ENCODE measurements around the gene PDE4B. TPM values are rescaled to one million over a fixed set of nuclear protein-coding genes. Genes with fewer than 3 reads are reported as not detected.
A peak's percentile ranks its signal among the peaks of the same experiment; 100 is the strongest.

PDE4B gene
- total RNA-seq, 2 experiments from 2014 or later = 2.4 to 3.1 TPM

- TF ChIP-seq, protein P1, sequence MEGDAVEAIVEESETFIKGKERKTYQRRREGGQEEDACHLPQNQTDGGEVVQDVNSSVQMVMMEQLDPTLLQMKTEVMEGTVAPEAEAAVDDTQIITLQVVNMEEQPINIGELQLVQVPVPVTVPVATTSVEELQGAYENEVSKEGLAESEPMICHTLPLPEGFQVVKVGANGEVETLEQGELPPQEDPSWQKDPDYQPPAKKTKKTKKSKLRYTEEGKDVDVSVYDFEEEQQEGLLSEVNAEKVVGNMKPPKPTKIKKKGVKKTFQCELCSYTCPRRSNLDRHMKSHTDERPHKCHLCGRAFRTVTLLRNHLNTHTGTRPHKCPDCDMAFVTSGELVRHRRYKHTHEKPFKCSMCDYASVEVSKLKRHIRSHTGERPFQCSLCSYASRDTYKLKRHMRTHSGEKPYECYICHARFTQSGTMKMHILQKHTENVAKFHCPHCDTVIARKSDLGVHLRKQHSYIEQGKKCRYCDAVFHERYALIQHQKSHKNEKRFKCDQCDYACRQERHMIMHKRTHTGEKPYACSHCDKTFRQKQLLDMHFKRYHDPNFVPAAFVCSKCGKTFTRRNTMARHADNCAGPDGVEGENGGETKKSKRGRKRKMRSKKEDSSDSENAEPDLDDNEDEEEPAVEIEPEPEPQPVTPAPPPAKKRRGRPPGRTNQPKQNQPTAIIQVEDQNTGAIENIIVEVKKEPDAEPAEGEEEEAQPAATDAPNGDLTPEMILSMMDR (conservative IDR thresholded peaks at IDR 0.05; ENCODE audit: low read length) = no peak
- no peak for TF ChIP-seq EZH2phosphoT487 (IDR thresholded peaks at IDR 0.05; ENCODE audit: borderline replicate concordance, low read depth, low read length)
- Histone ChIP-seq H3K9me2 (ENCODE audit: insufficient read depth, low read length) (no peaks in the 10 kb centered on the region), H3K9me3 (ENCODE audit: low read length) (peaks cover 63% of the 10 kb centered on the region), H3K4me2 (ENCODE audit: low read length) (no peak overlapping the region), H3K4me1 (ENCODE audit: insufficient read depth, low read length, poor library complexity, severe bottlenecking) (peaks cover 39% of the 10 kb centered on the region), H2AFZ (ENCODE audit: low read length) (no peak overlapping the region), H4K20me1 (ENCODE audit: insufficient read depth, low read length) (no peaks in the 10 kb centered on the region), H3K36me3 (ENCODE audit: insufficient read depth, low read length) (peaks cover 30% of the 10 kb centered on the region), H3K27ac (ENCODE audit: low read depth, low read length, poor library complexity, severe bottlenecking) (no peak overlapping the region), H3K79me2 (ENCODE audit: insufficient read depth, low read depth, low read length) (no peaks in the 10 kb centered on the region), H3K4me3 (ENCODE audit: low read depth, low read length, poor library complexity, severe bottlenecking) (no peak overlapping the region)
- no peak for DNase-seq (ENCODE audit: low spot score)
- intact Hi-C loops (cut with micrococcal nuclease; ENCODE audit: unreplicated experiment) = loop anchor here (2.0 kb wide), 2 partner anchors 15 to 47 kb away; no protein-coding TSS in a partner anchor
- no TSS peak for BruUV-seq (replicated peaks)
- POLR2A ChIA-PET = interaction anchor here (0.7 to 2.2 kb wide), 10 partner anchors 8 to 121 kb away, joined by 3 to 11 read pairs (median 5); no protein-coding TSS in a partner anchor
- CTCF ChIA-PET (ENCODE audit: unreplicated experiment) = no interaction called here
These were observed 589.1 kb downstream of the PDE4B start for GRCh38 chr1:66381621-66382275.

GRCh38 chr1:66383168-66383567, 590.5 kb downstream of the PDE4B start:
- H3K9me3 ChIP-seq (ENCODE audit: low read length) = peaks cover 77% of the 10 kb centered on the region
- intact Hi-C loops (cut with micrococcal nuclease; ENCODE audit: unreplicated experiment) = no loop called here
- BruUV-seq (replicated peaks) = no TSS peak
- DNase-seq (ENCODE audit: low spot score) = peak; percentile 86
- POLR2A ChIA-PET = interaction anchor here (1.0 kb wide), 2 partner anchors 10 to 13 kb away, joined by 3 read pairs; no protein-coding TSS in a partner anchor
- H4K20me1 ChIP-seq (ENCODE audit: insufficient read depth, low read length) = no peaks in the 10 kb centered on the region
- TF ChIP-seq, protein P1 (conservative IDR thresholded peaks at IDR 0.05; ENCODE audit: low read length) = no peak
- TF ChIP-seq EZH2phosphoT487 (IDR thresholded peaks at IDR 0.05; ENCODE audit: borderline replicate concordance, low read depth, low read length) = no peak
- H3K79me2 ChIP-seq (ENCODE audit: insufficient read depth, low read depth, low read length) = no peaks in the 10 kb centered on the region
- peaks cover 30% of the 10 kb centered on the region for H3K36me3 ChIP-seq (ENCODE audit: insufficient read depth, low read length)
- H3K4me3 ChIP-seq (ENCODE audit: low read depth, low read length, poor library complexity, severe bottlenecking) = no peak overlapping the region
- H3K27ac ChIP-seq (ENCODE audit: low read depth, low read length, poor library complexity, severe bottlenecking) = no peak overlapping the region
- H3K4me2 ChIP-seq (ENCODE audit: low read length) = no peak overlapping the region
- H3K4me1 ChIP-seq (ENCODE audit: insufficient read depth, low read length, poor library complexity, severe bottlenecking) = peaks cover 33% of the 10 kb centered on the region
- no peak overlapping the region for H2AFZ ChIP-seq (ENCODE audit: low read length)
- no peaks in the 10 kb centered on the region for H3K9me2 ChIP-seq (ENCODE audit: insufficient read depth, low read length)
- CTCF ChIA-PET (ENCODE audit: unreplicated experiment) = no interaction called here

- CTCF ChIA-PET (ENCODE audit: unreplicated experiment) = no interaction called here
- Histone ChIP-seq H3K79me2 (ENCODE audit: insufficient read depth, low read depth, low read length) (no peaks in the 10 kb centered on the region), H3K4me3 (ENCODE audit: low read depth, low read length, poor library complexity, severe bottlenecking) (no peak overlapping the region), H3K4me2 (ENCODE audit: low read length) (no peak overlapping the region), H3K27ac (ENCODE audit: low read depth, low read length, poor library complexity, severe bottlenecking) (no peak overlapping the region), H4K20me1 (ENCODE audit: insufficient read depth, low read length) (no peaks in the 10 kb centered on the region), H3K4me1 (ENCODE audit: insufficient read depth, low read length, poor library complexity, severe bottlenecking) (peaks cover 33% of the 10 kb centered on the region), H3K9me2 (ENCODE audit: insufficient read depth, low read length) (no peaks in the 10 kb centered on the region), H3K9me3 (ENCODE audit: low read length) (peaks cover 78% of the 10 kb centered on the region), H3K36me3 (ENCODE audit: insufficient read depth, low read length) (peaks cover 30% of the 10 kb centered on the region), H2AFZ (ENCODE audit: low read length) (no peak overlapping the region)
- TF ChIP-seq, protein P1 (conservative IDR thresholded peaks at IDR 0.05; ENCODE audit: low read length) = no peak
- TF ChIP-seq EZH2phosphoT487 (IDR thresholded peaks at IDR 0.05; ENCODE audit: borderline replicate concordance, low read depth, low read length) = no peak
- POLR2A ChIA-PET = interaction anchor here (0.8 to 1.0 kb wide), 3 partner anchors 9 to 31 kb away, joined by 3 read pairs; no protein-coding TSS in a partner anchor
- no TSS peak for BruUV-seq (replicated peaks)
- intact Hi-C loops (cut with micrococcal nuclease; ENCODE audit: unreplicated experiment) = no loop called here
- no peak for DNase-seq (ENCODE audit: low spot score)
These were observed 590.9 kb downstream of the PDE4B start for GRCh38 chr1:66383611-66384010.
